Stimulated activated CD4-positive, alpha-beta T cell treated with anti-CD3 and anti-CD28 coated beads, Interleukin-12 subunit alpha, Interleukin-12 subunit beta, amount 100 ng/mL, for 24 hours (primary cell): ENCODE data around the gene CREB3L2.
"Not testable (repeated sequence)": the region's sequence is repeated elsewhere in the genome, so short reads cannot be mapped to it uniquely, and the experiment has no call there.

Experiments used
- DNase-seq, 2 experiments: peaks; one replicate each; pipeline ENCODE4 v3.0.0-alpha.2; 2020; ENCODE audit warnings: low read depth in 2 of 2

CREB3L2 gene

GRCh38 chr7:138001529-138002095 is at the start of gene CREB3L2:
Gene CREB3L2, minus strand, starts transcription at chr7:138002086. Its CDS starts 381 bp downstream, at chr7:138001705.
- peak; percentile 35 to 37 for DNase-seq

GRCh38 chr7:138049505-138050116 is 47.7 kb upstream of the CREB3L2 start:
- DNase-seq = no peak

- DNase-seq = no peak
Measured at GRCh38 chr7:138047907-138048306, 46.0 kb upstream of the CREB3L2 start.

GRCh38 chr7:138044897-138045296 is 43.0 kb upstream of the CREB3L2 start:
- DNase-seq = no peak

GRCh38 chr7:138040063-138040462 is 38.2 kb upstream of the CREB3L2 start:
- not testable (repeated sequence) for DNase-seq

GRCh38 chr7:138036135-138036534 is 34.2 kb upstream of the CREB3L2 start:
- no peak for DNase-seq

- no peak for DNase-seq
Measured at GRCh38 chr7:138033241-138033640, 31.4 kb upstream of the CREB3L2 start.

GRCh38 chr7:138032770-138033169 is 30.9 kb upstream of the CREB3L2 start:
- no peak for DNase-seq

GRCh38 chr7:138032186-138032585 is 30.3 kb upstream of the CREB3L2 start:
- no peak for DNase-seq

- no peak for DNase-seq
Measured at GRCh38 chr7:138030679-138031351, 28.9 kb upstream of the CREB3L2 start.

GRCh38 chr7:138029941-138030340 is 28.1 kb upstream of the CREB3L2 start:
- no peak for DNase-seq

- no peak for DNase-seq
Measured at GRCh38 chr7:138029126-138029525, 27.2 kb upstream of the CREB3L2 start.

- no peak for DNase-seq
Measured at GRCh38 chr7:138027100-138027499, 25.2 kb upstream of the CREB3L2 start.

GRCh38 chr7:138025215-138026186 is 23.6 kb upstream of the CREB3L2 start:
- no peak for DNase-seq

- DNase-seq = no peak
Measured at GRCh38 chr7:138024765-138025164, 22.9 kb upstream of the CREB3L2 start.

- no peak for DNase-seq
Measured at GRCh38 chr7:138024343-138024691, 22.4 kb upstream of the CREB3L2 start.

GRCh38 chr7:138023618-138024342 is 21.9 kb upstream of the CREB3L2 start:
- DNase-seq = no peak

- DNase-seq = no peak
Measured at GRCh38 chr7:138021889-138022288, 20.0 kb upstream of the CREB3L2 start.

GRCh38 chr7:138017992-138018391 is 16.1 kb upstream of the CREB3L2 start:
- DNase-seq = no peak

GRCh38 chr7:138015096-138015495 is 13.2 kb upstream of the CREB3L2 start:
- no peak for DNase-seq

GRCh38 chr7:138014686-138015085 is 12.8 kb upstream of the CREB3L2 start:
- no peak for DNase-seq
